Fibroblast of the aortic adventitia (primary cell): Measurements from ENCODE around the gene GAB2. TPM values are rescaled to one million over a fixed set of nuclear protein-coding genes. Genes with fewer than 3 reads are reported as not detected.
"Not testable (repeated sequence)": the region's sequence is repeated elsewhere in the genome, so short reads cannot be mapped to it uniquely, and the experiment has no call there.

Source experiments
- DNase-seq: peaks from one replicate; pipeline ENCODE4 v3.0.0-alpha.2; 2010; ENCODE audit warnings: low read depth
- H3K4me3 ChIP-seq: 2 replicates; pipeline ENCODE4 v1.5.1; 2011; ENCODE audit warnings: low read depth, mild to moderate bottlenecking, control low read depth, low read length, moderate library complexity
- total RNA-seq: library from RNA; depleted of rRNA; stranded (reverse); fragments of >200 nt; gene quantifications from 2 replicates; pipeline ENCODE4 v1.2.3, GENCODE V29; 2012; ENCODE audit warnings: low replicate concordance
- TF ChIP-seq, protein P1 (sequence below): IDR thresholded peaks from 2 replicates; pipeline ENCODE4 v1.5.1; 2011; ENCODE audit warnings: mild to moderate bottlenecking, low read length, control low read depth, inconsistent platforms; ENCODE audit not compliant: insufficient read depth

Gene GAB2
- total RNA-seq, 1 donor, result 16.4 TPM

DNA sequence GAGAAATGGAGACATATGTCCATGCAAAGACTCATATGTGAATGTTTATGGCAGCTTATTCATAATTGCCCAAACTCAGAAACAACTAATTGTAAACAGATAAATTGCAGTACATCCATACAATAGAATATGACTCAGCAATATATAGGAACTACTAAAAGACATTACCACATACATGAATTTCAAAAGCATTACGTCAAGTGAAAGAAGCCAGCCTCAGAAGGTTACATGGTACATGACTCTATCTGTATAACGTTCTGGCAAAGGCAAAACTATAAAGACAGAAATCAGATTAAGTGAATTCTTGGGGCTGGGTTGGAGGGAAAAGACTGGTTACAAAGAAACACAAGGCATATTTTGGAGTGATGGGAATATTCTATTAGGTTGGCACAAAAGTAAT, 236.4 kb downstream of the GAB2 start:
- TF ChIP-seq, protein P1, sequence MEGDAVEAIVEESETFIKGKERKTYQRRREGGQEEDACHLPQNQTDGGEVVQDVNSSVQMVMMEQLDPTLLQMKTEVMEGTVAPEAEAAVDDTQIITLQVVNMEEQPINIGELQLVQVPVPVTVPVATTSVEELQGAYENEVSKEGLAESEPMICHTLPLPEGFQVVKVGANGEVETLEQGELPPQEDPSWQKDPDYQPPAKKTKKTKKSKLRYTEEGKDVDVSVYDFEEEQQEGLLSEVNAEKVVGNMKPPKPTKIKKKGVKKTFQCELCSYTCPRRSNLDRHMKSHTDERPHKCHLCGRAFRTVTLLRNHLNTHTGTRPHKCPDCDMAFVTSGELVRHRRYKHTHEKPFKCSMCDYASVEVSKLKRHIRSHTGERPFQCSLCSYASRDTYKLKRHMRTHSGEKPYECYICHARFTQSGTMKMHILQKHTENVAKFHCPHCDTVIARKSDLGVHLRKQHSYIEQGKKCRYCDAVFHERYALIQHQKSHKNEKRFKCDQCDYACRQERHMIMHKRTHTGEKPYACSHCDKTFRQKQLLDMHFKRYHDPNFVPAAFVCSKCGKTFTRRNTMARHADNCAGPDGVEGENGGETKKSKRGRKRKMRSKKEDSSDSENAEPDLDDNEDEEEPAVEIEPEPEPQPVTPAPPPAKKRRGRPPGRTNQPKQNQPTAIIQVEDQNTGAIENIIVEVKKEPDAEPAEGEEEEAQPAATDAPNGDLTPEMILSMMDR, result no peak
- no peak for DNase-seq
- no peak overlapping the region for H3K4me3 ChIP-seq

DNA sequence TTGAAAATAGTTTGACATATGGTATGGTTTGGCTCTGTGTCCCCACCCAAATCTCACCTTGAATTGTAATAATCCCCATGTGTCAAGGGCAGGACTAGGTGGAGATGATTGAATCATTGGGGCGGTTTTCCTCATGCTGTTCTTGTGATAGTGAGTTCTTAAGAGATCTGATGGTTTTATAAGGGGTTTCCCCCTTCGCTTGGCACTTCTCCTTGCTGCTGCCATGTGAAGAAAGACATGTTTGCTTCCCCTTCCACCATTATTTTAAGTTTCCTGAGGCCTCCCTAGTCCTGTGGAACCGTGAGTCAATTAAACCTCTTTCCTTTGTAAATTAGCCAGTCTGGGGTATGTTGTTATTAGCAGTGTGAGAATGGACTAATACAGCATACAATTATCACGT, 236.9 kb downstream of the GAB2 start:
- DNase-seq, result no peak
- TF ChIP-seq, protein P1, result no peak

DNA sequence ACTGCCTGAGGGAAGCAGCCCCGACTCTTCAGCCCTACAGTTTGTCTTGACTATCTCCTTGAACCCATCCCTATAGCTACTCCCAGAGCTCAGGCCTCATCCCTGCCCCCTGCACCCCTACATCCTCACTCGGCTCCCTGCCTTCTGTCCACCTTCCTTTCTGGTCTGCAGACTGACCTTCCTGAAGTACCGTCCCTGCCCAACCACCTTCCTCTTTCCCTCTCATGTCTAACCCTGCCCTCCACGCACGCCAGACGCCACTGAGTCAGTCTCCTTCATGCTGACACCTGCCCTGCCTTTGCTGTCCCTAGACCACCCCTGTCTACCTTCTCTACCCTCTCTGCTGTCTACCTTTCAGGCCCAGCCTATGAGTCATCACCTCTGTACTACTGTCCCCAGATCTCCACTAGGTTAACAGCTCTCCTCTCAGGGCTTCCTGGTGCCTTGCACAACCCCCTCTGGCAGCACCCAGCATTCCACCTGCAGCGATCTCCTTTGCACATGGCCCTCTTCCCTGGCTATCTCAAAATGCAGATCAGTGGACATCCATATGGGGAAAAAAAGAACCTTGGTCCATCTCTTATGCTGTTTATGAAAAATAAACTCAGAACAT, 238.1 kb downstream of the GAB2 start:
- no peak overlapping the region for H3K4me3 ChIP-seq
- DNase-seq, result no peak
- TF ChIP-seq, protein P1, result no peak

More for the DNA sequence above, 236.9 kb downstream of the GAB2 start:
- no peak overlapping the region for H3K4me3 ChIP-seq

DNA sequence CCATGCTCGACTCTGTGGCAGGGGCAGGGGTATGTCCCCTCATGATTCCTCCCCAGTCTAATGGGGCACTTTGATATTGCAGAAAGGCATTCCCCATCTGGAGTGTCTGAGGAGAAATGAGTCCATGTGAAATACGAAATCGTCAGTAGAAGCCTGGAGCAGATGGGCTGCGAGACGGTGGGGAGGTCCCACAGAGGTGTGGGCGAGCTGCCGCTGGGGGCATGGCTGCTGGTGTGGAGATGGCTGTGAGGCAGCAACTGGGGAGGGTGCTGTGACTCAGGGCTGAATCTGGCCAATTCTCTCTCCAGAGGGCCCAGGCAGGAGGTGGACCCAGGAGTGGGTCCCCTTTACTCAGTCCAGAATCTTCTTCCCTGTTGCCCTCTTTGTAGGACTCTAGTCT, 240.4 kb downstream of the GAB2 start:
- TF ChIP-seq, protein P1, result no peak
- no peak for DNase-seq
- H3K4me3 ChIP-seq, result no peak overlapping the region

DNA sequence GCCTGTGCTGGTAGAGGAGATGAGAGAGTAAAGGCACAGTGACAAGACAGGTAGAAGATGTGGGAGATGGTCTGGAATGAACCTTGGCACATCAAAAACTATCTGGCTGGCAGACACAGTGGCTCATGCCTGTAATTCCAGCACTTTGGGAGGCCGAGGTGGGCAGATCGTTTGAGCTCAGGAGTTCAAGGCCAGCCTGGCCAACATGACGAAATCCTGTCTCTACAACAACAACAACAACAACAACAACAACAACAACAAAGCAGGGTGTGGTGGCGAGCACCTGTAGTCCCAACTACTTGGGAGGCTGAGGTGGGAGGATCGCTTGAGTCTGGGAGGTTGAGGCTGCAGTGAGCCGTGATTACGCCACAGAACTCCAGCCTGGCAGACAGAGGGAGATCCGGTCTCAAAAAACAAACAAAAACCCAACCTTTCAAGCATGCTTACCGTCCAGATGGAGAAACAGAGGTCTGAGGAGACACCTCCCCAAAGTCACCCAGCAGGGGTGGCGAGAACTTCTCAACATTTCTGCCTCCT, 240.9 kb downstream of the GAB2 start:
- TF ChIP-seq, protein P1, result no peak
- DNase-seq, result no peak
- H3K4me3 ChIP-seq, result no peak overlapping the region

DNA sequence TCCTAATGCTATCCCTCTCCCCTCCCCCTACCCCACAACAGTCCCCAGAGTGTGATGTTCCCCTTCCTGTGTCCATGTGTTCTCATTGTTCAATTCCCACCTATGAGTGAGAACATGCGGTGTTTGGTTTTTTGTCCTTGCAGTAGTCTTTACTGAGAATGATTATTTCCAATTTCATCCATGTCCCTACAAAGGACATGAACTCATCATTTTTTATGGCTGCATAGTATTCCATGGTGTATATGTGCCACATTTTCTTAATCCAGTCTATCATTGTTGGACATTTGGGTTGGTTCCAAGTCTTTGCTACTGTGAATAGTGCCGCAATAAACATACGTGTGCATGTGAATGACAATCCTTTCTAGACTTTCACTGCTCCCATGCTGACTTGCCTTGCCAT, 241.8 kb downstream of the GAB2 start:
- DNase-seq, H3K4me3 ChIP-seq: not testable (repeated sequence)

DNA sequence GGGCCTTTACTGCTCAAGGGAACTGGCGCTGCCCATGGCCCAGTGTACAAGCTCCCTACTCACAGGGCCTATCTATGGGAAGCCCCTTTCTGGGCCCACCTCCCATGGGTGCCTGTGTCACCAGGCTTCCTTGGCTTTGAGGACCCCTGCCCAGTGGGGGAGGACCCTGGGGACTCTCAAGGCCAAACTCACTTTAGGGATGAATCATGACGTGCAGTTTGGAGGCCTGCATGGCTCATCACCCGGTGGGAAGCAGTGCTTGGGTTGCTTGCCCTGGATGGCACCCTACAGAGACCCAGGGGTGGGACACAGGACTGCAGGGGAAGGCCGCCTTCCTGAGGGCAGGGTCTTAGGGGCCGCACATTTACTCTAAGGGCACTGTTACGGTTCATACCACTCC, 245.7 kb downstream of the GAB2 start:
- no peak overlapping the region for H3K4me3 ChIP-seq
- DNase-seq, result no peak
- TF ChIP-seq, protein P1, result no peak
